ENCODE measurements around the gene PCYT1A.
"Not testable (repeated sequence)": the region's sequence is repeated elsewhere in the genome, so short reads cannot be mapped to it uniquely, and the experiment has no call there.

PCYT1A gene

DNA sequence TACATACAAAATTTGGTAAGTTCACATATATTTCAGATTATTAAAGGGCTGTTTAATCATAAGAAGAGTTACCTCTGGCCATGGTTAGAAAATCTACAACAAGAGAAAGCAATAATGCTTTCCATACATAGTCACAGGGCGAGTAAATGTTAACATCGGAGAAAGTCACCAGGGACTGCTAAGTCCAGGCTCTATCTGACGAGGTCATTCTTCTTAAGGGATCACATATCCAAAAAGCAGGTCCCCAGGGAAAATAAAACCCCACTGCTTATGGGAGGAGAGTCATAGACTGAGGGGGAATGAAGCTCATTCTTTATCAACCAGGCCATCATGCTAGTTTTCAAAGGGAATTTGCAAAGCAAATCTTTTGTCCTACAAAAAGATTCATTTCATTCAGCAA, 3.1 kb downstream of the PCYT1A start:
- DNase-seq: no peak

DNA sequence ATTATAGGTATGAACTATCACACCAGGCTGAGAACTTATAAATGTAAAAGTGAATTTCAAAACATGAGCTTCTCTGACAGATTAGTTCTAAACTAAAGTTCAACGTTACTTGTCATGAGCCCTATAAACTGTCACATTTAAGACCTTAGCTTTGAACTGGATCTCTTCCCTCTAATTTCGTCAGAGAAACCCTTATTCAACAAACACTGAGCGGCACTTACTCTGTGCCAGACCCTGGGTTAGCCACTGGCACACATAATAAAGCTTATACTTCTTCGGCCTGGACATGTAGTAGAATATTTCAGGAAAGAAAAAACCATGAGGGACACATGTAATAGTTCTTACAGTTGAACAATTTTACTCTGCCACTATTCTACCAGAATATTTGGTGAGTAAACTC, 5.6 kb downstream of the PCYT1A start:
- no peak for DNase-seq

DNA sequence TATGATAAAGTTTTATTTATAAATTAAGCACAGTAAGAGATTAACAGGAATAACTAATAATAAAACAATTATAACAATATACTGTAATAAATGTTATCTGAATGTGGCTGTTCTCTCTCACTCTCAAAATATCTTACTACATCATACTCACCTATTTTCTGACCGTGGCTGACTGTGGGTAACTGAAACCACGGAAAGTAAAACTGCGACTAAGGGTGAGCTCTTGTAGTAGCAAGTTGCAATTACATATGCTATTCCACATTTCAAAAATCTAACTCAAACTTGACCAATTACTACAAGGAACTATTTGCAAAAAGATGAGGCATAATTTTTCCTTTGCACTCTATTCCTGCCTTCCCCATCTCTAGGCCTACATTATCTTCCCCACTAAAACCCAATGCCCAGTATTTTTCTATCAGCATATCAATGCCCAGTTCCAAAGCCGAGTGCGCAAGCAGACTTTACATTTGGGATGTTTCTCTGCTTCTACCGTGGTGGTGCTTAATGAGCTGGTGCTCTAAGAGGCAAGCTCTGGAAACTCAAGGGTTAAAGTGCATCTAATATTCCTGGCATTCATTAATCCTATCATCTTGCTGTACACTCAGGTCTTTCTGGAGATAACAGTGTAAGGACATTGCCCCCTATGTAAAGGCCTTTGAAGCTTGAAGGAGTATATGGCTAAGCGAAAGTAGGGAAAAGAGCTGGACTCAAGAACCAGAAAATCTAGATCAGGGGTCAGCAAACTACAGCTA, 6.7 kb downstream of the PCYT1A start:
- no peak for DNase-seq

DNA sequence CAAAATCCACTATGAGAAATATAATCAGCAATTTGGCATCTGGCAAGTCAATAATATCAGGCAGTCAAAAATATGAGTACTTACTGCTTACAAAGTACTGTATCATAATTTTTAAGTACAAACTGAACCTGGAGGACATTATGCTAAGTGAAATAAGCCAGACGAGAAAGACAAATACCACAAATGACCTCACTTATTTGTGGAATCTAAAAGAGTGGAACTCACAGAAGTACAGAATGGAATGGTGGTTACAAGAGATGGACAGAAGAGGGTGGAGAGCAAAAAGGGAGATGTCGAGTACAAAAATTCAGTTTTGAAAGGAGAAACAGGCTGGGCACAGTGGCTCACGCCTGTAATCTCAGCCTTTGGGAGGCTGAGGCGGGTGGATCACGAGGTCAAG, 12.4 kb downstream of the PCYT1A start:
- no peak for DNase-seq

DNA sequence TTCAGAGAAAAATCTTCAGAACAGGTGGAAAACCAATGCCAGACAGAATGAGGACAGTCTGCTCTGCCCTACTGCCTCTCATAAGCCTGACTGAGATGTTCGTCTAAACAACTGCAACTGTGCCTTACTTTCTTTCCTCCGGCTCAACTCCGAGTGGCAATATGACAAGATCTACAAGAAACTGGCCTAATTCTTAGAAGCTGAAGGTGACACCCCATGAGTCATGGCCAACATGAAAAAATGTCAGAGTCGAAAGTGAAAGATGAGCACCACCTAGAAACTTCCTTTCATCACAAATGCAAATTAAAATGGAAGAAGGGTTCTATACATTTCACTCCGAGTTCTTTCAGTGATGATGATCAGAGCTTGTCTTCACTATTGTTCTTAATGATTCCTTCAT, 12.9 kb downstream of the PCYT1A start:
- DNase-seq: peak; percentile 50 to 51

DNA sequence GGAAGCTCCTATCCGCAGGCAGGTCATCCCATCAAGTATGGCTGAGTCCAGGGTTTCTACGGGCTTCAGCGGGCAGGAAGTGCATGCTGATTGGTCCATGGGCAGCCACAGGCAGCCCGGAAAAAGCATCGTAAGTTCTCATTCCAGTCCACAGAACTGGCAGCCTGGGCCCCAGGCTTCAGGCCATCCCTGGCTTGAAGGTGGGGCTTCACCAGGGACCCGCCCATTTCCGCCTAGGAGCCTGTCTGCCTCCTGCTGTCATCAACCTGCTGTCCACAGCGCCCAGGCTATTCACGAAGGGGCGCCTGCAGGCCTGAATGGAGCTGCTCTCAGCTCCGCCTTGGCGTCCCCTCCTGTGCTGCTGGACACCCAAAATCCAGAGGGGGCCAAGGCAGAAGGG, 13.9 kb downstream of the PCYT1A start:
- DNase-seq: no peak

DNA sequence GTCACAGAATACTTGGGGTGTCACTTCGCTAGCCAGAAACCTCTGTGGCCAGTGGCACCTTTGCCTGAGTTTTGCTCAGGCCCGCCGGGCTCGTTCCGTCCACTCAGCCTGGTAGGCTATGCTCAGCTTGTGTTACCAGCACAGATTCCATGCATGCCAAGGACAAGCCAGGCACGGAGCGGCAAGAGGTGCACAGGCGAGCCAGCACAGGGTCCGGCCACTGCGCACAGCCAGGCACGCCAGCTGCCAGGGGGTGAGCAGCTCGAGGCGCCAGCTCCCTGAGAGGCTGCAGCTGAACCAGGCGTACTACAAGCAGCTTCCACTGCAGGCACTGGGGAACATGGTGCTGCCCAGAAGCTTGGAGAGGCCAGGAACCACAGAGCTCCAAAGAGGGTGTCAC, 14.7 kb downstream of the PCYT1A start:
- no peak for DNase-seq

DNA sequence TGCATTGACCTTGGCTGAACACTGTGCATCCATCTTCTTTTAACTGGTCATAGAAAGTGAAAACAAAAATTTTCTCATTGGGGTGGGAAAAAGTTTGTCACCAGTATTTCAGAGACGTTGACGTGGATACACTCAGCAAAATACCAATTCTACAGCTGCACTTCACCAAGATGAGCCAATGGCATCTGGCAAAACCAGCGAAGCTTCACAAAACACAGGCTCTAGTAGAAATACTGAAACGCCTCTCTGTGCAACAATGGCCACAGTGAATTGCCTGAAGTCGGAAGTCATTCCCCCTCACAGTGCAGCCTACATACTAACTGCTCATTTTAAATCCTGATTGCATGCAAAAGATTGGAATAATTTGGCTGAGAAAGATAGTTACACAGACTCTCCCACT, 17.0 kb downstream of the PCYT1A start:
- no peak for DNase-seq

DNA sequence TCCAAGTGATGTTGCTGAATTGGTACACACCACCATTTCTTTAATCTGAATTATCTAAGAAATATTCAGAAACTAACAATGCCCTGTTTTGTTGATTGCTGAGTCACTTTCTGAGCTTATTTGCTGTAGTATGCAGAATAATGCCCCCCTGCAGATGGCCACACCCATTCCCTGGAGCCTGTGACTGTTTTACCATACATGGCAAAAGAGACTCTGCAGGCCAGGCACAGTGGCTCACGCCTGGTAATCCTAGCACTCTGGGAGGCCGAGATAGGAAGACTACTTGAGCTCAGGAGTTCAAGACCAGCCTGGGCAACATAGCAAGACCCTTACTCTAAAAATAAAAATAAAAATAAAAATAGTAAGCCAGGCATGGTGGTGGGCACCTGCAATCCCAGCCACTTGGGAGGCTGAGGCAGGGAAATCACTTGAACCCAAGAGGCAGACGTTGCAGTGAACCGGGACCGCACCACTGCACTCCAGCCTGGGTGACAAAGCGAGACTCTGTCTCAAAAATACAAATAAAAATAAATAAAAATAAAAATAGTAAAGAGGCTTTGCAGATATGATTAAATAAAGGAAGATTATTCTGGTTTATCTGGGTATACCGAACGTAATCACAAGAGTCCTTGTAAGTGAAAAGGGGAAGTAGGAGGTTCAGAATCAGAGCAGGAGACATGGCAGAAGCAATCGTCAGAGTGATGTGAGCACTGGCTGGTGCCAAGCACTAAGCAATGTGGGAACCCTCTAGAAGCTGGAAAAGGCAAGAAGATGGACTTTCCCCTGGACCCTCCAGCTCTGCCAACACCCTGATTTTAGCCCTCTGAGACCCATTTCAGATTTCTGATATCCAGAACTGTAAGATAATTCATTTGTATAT, 19.0 kb downstream of the PCYT1A start:
- DNase-seq: no peak

DNA sequence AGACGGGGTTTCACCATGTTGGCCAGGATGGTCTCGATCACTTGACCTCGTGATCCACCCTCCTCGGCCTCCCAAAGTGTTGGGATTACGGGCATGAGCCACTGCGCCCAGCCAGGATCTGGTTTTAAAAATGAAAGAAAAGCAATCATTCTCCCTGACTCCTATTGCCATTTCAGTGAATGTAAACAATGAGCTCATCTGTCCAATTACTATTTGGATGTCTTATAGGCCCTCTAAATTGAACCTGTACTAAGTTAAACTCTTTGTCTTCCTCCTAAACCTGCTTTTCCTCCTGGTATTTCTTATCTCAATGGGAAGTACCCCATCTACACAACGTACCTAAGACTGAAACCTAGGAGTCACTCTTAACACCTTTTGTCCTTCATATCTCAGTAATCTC, 23.7 kb downstream of the PCYT1A start:
- DNase-seq: no peak

DNA sequence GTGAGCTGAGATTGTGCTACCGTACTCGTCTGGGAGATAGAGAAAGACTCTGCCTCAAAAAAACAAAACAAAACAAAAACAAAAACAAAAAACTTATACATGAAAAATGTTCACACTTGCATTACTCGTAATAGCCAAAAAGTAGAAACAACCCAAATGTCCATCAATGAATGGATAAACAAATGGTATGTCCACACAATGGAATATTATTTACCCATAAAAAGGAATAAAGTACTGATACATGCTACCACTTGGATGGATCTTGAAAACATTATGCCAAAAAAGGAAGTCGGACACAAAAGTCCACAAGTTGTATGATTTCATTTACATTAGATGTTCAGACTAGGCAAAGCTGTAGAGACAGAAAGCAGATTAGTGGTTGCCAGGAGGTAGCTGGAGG, 26.7 kb downstream of the PCYT1A start:
- DNase-seq: no peak

DNA sequence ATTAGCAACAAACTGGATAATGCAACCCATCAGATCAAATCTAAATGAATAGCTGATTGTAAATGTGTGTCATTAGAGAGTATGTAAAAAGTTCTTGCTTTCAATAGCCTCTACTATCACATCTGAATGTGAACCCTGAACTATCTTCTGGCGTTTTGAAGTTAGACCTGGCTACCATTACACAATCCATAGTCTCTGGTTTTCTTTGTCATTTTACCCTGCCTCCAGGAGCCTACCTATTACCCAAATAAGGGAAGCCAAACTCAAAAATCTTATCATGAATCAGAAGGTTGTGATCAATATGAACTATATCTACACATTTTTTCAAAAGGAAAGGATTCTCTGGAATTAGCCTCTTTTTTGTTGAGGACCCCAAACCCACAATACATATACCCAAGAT, 31.8 kb downstream of the PCYT1A start:
- no peak for DNase-seq

DNA sequence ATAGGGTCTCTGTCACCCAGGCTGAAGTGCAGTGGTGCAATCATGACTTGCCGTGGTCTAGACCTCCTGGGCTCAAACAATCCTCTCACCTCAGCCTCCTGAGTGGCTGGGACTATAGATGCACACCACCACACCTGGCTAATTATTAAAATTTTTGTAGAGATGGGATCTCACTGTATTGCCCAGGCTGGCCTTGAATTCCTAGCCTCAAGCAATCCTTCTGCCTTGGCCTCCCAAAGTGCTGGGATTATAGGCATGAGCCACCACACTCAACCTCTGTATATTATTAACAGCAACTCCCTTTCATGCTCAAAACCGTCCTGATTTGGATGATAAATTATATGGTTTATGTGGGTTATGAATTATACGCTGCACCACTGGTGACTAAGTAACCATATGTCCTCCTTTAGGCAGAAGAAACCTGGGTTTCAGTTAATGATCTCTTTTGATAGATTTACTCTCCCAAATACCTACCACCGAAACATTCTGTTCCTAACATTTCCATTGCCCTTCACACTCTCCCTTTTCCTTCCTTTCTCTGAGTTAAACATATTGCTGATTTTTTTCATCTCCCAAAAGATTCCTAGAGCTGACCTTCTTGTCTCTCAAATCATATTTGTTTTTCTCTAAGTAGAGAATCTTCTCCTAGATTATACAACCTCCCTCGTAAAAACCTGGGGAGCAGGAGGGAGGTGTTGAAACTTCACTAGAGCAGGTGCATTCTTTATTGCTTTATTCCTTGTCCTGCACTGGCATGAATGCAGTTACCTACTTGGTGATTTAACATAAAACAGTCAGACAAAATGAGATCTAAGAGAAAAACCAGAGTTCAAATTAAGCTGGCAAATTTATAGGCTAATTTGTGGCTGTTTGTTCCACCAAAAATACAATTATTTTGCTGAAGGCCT, 32.9 kb downstream of the PCYT1A start:
- DNase-seq: no peak

DNA sequence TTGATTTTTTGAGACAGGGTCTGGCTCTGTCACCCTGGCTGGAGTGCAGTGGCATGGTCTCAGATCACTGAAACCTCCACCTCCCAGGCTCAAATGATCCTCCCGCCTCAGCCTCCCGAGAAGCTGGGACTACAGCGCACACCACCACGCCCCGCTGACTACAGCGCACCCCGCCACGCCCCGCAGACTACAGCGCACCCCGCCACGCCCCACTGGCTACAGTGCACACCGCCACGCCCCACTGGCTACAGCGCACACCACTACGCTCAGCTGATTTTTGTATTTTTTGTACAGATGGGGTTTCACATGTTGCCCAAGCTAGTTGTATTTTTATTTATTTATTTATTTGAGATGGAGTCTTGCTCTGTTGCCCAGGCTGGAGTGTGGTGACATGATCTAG, 35.6 kb downstream of the PCYT1A start:
- DNase-seq: no peak

DNA sequence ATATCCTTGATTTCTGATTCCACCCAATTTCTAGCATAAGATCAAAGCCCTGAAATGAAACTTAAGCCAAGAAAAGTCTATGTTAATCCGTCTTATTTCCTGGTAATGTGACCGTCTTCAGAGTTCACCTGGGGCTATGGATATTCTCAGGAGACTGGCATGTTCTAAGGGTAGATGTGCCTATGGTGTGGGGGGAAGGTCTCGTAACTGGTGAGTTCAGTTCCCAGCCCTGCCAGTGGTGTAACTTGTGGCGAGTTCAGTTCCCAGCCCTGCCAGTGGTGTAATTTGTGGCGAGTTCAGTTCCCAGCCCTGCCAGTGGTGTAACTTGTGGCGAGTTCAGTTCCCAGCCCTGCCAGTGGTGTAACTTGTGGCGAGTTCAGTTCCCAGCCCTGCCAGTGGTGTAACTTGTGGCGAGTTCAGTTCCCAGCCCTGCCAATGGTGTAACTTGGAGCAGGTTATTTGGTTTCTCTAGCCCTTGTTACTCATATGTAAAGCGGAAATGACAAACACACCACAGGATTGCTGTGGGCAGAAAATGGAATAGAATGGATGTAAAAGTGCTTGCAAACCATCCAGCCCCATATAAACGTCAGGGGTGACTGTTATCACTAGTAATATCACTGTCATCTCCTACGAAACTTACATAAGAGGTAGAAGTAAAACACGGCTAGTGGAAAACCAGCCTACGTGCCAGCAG, 40.8 kb downstream of the PCYT1A start:
- DNase-seq: no peak

DNA sequence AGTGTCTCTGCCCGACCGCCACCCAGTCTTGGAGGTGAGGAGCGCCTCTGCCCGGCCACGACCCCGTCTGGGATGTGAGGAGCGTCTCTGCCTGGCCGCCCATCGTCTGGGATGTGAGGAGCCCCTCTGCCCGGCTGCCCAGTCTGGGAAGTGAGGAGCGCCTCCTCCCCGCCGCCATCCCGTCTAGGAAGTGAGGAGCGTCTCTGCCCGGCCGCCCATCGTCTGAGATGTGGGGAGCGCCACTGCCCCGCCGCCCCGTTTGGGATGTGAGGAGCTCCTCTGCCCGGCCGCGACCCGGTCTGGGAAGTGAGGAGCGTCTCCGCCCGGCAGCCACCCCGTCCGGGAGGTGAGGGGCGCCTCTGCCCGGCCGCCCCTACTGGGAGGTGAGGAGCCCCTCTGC, 43.4 kb downstream of the PCYT1A start:
- DNase-seq: not testable (repeated sequence)

DNA sequence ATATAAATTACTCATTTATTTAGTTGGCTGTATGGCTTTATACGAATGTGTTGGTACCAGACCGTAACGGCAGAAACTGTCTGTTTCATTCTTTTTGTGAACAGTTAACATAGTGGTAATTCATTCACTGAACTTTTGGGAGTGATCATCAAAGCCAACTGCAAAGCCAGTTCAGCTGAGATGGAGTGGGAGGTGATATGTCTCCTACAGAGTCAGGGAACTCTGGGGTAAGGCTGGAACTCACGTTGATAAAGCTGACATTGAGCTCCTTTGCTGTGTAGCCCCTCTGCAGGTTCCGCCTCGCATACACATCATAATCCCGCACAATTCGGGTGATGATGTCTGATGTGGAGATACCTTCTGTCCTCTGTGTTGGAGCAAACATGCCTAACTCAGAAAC, 45.8 kb downstream of the PCYT1A start:
- no peak for DNase-seq

DNA sequence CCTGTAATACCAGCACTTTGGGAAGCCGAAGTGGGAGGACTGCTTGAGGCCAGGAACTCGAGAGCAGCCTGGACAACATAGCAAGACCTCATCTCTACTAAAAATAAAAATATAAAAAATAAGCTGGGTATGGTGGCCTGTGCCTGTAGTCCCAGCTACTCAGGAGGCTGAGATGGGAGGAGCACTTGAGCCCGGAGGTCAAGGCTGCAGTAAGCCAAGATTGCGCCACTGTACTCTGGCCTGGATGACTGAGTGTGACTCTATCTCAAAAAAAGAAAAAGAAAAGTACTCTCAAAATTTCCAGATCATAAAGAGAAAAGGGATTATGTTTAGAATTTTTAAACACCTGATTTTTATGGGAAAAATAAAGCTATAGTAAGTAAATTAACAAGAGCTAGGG, 47.1 kb downstream of the PCYT1A start:
- DNase-seq: no peak

DNA sequence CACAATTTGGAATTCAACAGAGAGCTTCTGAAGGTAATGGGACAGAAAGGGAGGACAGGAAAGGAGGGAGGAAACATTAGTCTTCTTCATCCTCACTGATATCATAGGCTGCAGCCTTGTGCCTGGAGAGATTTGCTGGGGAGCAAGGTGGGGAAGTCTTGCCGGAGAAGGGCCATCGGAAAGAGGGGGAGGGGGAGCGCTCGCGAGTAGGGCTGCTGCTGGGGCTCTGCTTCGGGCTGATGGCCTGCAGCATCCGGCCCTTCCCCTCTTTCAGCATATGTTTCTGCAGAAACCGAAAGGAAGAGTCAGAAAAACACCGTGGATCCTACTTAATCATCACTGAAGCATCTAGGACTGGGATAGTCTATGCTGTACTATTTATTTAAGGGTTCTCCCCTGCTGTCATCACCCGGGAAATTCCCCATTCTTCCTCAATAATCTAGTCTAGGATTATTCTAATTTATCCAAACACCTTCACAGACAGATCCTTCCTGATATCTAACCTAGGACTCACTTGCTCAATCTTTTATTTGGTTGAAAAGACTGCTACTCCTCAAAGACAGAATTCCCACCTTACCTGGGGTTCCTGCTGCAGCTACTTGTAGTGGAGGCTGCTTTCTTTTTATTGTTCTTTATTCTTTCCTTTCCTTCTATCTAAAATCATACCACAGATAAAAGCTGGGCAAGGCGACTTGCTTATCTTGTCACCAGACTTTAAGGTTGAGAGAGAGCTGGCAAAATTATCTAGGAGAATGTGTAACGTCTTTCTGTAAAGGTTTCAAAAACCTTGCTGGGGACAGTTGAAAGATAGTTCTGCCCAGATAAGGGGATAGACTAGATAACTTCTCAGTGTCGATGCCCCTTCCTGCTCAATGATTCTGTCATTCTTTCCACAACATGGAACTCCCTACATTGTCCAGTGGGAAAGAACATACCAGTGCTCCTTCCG, 48.6 kb downstream of the PCYT1A start:
- no peak for DNase-seq

DNA sequence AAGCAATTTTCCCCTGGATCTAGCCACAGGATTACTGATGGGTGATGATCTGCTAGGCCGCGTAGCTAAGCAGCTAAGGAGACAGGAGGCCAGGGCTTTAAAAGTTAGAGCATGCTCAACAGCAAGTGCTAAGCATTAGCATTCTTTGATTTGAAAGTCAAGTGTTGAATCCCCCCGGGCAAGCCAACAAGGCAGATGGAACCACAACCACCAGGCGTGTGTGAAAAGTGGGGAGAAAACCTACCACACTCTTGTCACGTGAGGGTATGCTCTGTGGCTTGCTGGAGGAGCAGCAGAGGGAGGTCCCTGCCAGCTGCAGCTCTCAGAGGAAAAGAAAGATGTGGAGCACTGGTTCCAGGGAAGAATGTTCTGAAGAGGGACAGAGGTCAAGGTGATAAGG, 50.3 kb downstream of the PCYT1A start:
- DNase-seq: no peak

DNA sequence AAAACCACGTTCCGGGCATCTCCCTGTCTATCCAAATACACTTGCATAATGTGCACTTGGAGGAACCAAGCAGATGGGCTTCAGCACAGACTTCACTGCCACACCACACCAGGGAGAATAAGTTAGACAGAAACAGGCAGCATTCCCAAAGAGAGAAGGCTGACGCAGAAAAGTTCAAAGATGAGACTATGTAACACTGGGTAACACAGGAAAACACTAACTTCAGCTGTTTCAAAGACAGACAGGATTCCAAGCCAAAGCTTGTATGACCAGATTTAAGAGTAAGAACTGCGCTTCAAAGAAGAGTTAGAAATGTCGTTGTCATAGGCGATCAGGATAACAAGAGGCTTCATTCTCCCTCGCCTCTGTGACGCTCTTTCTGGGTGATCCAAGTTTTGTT, 51.3 kb downstream of the PCYT1A start:
- DNase-seq: no peak

Data from stimulated activated CD4-positive, alpha-beta T cell treated with anti-CD3 and anti-CD28 coated beads, Interleukin-2, amount 100 ng/mL, for 48 hours (primary cell).